Activated naive CD8-positive, alpha-beta T cell treated with anti-CD3 and anti-CD28 coated beads, Interleukin-2, amount 50 U/mL, for 16 hours (primary cell): ENCODE results near the gene EMC1.
"Not testable (repeated sequence)": the region's sequence is repeated elsewhere in the genome, so short reads cannot be mapped to it uniquely, and the experiment has no call there.

ENCODE experiments used
- DNase-seq: peaks from one replicate; pipeline ENCODE4 v3.0.0-alpha.2; 2020; ENCODE audit warnings: low read depth, low spot score

Gene EMC1

GRCh38 chr1:19190468-19190867, 60.9 kb downstream of the EMC1 start:
- DNase-seq, result no peak

GRCh38 chr1:19189270-19189669, 62.1 kb downstream of the EMC1 start:
- DNase-seq, result no peak

- no peak for DNase-seq
Observed at GRCh38 chr1:19187852-19188251, 63.5 kb downstream of the EMC1 start.

DNA sequence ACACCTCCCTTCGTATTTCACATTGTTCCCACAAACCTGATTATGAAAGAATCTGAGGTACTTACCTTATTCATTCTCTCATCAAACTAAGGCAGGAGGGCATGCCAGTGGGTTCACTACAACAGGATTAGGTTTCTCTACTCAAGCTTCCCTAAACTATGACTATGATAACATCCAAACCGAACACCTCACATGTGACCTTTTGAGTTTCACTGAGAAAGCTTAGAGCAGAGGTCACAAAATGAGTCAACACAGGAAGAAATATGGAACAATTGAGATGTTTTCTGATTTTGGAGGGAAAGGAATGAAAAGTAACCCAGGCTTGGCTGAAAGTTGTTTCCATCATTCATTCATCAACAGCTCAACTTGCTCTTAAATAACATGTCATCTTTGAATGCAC, 65.3 kb downstream of the EMC1 start:
- no peak for DNase-seq

GRCh38 chr1:19182223-19182622, 69.1 kb downstream of the EMC1 start:
- DNase-seq, result no peak

- DNase-seq, result not testable (repeated sequence)
Observed at GRCh38 chr1:19180265-19180657, 71.1 kb downstream of the EMC1 start.

DNA sequence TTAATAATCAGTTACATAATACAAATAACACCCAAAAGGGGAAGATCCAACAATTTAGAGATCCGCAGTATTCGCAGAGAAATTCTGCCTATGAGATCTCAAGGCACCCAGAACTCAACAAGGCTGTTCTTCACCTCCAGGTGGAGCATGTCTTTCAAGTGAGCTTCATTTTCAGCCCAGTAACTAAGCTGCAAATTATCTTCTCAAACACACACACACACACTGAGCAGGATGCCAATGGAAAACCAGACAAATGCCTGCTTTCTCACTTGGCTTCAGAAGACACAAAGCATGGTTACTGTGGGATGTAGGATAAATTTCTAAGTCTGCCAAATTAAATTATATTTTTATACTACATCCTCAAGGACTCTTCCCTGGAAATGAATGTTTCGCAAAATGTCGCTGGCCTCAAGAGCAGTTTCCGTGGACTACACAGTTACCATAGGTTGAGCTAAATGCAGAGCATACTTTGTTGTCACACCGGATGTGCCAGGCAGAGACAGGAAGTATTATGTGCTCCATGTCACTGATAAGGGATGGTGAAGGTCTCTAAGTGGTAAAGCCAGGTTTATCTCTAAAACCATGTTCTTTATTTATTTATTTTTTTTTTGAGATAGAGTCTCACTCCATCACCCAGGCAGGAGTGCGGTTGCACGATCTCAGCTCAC, 71.6 kb downstream of the EMC1 start:
- no peak for DNase-seq

DNA sequence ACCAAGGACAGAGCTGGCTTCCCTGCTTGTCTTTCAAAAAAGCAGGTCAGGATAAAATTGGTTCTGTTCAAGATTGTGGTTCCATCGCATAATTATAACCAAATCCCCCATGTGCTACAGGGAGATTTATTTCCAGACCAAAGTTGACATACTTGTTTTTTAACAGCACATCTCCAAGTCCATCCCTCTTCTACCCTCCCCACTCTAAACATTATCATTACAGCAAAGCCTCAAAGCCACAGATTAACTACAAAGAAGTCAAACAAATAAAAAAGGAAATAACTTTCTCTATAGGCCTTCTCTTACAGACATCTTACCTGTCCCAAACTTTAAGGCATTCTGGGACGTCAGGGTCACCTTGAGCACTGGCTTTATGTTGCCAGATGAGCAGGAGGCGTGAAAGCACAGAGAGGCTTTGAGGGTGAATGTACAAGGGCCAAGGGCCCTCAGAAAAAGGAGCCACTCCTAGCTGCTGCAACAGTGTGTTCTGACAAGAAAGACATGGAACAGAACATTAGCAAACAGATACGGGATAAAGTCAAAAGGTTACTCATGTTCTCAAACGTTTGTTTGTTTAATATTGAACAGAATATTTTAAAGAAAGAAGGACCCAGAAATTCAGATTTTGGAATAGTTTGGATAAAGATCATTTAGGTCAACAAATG, 72.5 kb downstream of the EMC1 start:
- DNase-seq, result no peak

GRCh38 chr1:19177811-19178210, 73.5 kb downstream of the EMC1 start:
- no peak for DNase-seq

- no peak for DNase-seq
Observed at GRCh38 chr1:19169642-19170041, 81.7 kb downstream of the EMC1 start.

DNA sequence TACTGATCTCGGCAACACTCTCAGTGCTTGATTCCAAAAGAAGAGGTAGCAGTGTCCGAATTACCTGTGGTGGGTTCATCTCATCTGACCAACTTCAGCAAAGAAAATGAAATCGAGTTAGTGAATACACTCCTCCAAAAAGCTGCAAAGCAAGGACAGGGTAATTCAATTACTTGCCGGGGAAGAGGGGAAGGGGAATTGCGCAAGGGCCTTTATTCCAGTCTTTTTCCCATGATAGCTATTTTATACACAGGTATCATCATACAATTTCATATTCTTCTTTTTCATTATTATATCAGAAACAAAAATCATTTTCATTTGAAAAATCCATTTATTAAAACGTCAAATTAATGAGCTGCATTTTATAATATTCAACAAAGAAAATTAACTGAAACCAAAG, 84.2 kb downstream of the EMC1 start:
- DNase-seq, result no peak

DNA sequence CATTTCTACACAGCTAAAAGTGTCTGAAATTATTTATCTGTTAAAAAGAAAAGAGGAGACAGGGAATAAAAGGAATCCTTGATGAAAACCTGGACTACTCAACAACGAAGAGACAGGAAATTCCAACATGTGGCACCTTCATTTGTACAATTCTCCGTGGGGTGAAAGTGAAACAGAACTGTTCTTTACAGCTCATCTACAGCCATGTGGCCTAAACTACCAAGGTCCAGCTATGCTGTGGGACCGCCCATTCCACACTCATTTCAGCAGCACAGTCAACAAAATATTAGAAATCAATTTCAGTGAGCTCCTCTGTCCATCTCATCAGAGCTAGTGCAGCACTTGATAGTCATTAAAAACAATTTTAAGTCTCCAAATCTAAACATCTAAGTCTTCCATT, 85.3 kb downstream of the EMC1 start:
- DNase-seq, result no peak
